ENCODE data around the gene GNAQ.

DNA sequence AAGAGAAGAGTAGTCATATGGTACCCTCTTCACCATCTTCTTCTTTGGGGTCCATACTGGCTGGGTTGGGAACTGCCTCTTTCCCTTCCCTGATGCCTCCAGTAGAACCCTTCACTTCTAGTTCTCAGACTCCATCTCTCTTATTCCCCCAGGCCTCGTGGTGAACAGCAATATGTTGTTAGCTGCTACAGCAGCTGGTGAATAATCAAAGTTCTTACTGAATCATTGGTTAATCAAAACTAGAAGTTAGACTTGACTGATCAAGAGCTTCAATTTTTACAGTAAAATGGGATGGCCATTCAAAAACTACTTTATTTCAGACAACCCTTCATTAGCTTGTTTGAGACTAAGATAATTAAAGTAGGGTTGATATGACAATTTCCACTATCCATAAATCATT, 192.6 kb downstream of the GNAQ start:
- TF ChIP-seq, protein P1, sequence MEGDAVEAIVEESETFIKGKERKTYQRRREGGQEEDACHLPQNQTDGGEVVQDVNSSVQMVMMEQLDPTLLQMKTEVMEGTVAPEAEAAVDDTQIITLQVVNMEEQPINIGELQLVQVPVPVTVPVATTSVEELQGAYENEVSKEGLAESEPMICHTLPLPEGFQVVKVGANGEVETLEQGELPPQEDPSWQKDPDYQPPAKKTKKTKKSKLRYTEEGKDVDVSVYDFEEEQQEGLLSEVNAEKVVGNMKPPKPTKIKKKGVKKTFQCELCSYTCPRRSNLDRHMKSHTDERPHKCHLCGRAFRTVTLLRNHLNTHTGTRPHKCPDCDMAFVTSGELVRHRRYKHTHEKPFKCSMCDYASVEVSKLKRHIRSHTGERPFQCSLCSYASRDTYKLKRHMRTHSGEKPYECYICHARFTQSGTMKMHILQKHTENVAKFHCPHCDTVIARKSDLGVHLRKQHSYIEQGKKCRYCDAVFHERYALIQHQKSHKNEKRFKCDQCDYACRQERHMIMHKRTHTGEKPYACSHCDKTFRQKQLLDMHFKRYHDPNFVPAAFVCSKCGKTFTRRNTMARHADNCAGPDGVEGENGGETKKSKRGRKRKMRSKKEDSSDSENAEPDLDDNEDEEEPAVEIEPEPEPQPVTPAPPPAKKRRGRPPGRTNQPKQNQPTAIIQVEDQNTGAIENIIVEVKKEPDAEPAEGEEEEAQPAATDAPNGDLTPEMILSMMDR (conservative IDR thresholded peaks at IDR 0.05; ENCODE audit: low read depth, low read length), result no peak
- TF ChIP-seq RAD21 (IDR thresholded peaks at IDR 0.05; ENCODE audit: low read length) (no peak), POLR2A (IDR thresholded peaks at IDR 0.05; ENCODE audit: low read depth, low read length) (no peak), MAZ (IDR thresholded peaks at IDR 0.05; ENCODE audit: borderline replicate concordance, low read depth, low read length) (no peak), CEBPB (IDR thresholded peaks at IDR 0.05; ENCODE audit: low read depth, low read length) (no peak), SMC3 (IDR thresholded peaks at IDR 0.05; ENCODE audit: low read depth, low read length) (no peak), BHLHE40 (IDR thresholded peaks at IDR 0.05; ENCODE audit: low read depth, low read length) (no peak)

All from IMR-90 (cell line).